ENCODE results near the gene PPIF.

PPIF gene

DNA sequence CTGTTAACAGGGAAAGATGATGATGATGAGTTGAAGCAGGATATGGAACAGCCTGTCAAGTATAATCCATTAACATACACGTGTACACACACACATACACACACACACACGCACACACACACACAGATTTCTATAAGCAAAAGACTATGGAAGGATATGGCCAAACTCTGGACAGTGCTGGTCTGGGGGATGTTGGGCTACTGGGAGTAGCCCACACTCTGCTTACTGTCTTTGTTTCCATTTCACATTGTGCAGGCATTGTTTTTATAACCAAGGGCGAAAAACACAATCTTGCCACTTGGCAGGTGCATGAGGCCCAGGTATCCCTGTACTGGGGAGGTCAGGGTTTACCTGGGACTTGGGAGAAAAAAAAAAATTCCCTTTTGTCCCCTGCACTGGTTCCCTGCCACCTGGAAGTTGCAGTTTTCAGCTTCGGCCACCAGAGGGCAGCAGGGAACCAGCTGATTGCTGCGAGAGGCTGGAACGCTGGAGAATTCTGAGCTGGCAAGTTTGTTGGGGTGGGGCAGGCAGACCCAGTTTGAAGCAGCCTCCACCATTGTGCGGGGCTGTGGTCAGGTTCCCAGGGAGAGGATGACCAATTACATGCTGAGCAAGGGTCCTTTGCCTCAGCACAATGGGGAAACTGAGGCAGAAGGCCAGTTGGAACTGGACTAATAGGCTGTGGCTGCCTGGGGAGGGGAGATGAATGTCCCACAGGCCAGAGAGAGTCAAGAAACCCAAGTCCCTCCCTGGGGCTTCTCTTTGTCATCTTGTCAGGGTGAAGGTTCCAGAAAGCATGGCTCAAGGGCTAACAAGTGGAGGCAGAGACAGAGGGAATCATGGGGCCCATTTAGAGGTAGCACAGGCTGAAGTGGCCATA is 27.3 kb downstream of the PPIF start:
- Histone ChIP-seq H3K9me3 (ENCODE audit: control insufficient read depth, low read length) (peaks cover 10% of the 10 kb centered on the region), H3K9ac (ENCODE audit: low read length) (peak overlapping the region; percentile 40), H3K4me1 (ENCODE audit: control insufficient read depth, insufficient read depth, low read depth, low read length) (peaks cover 22% of the 10 kb centered on the region), H3K4ac (ENCODE audit: low read depth in 1 of 2, low read length in 2 of 2) (peak overlapping the region; percentile 55 to 71), H3K23ac (ENCODE audit: low read length in 2 of 2) (no peak overlapping the region), H3K14ac (ENCODE audit: low read length in 2 of 2) (no peak overlapping the region), H2AK5ac (ENCODE audit: low read length, severe bottlenecking) (peak overlapping the region; percentile 42), H2AFZ (ENCODE audit: low read depth, low read length) (peak overlapping the region; percentile 65), H2BK12ac (ENCODE audit: low read length in 2 of 2) (peak overlapping the region; percentile 92 to 98), H3K4me3 (ENCODE audit: insufficient read depth in 1 of 2, low read depth in 1 of 2, low read length in 2 of 2) (no peak overlapping the region), H2BK5ac (ENCODE audit: low read depth, low read length, poor library complexity, severe bottlenecking) (no peak overlapping the region), H3K27ac (ENCODE audit: low read length, poor library complexity, severe bottlenecking) (no peak overlapping the region), H4K91ac (ENCODE audit: low read length) (peak overlapping the region; percentile 97), H2BK120ac (ENCODE audit: low read depth, low read length) (peak overlapping the region; percentile 97), H2BK15ac (ENCODE audit: low read depth, poor library complexity, severe bottlenecking) (peak overlapping the region; percentile 95), H4K8ac (ENCODE audit: low read length) (peak overlapping the region; percentile 99), H3K18ac (ENCODE audit: low read depth in 1 of 2, low read length in 2 of 2) (peak overlapping the region; percentile 76 to 88), H3K27me3 (ENCODE audit: control insufficient read depth in 1 of 2, insufficient read depth in 1 of 2, low read length in 2 of 2) (no peaks in the 10 kb centered on the region), H3K36me3 (ENCODE audit: control insufficient read depth in 1 of 2, insufficient read depth in 2 of 2, low read depth in 1 of 2, low read length in 2 of 2) (peaks cover 0 to 5% of the 10 kb centered on the region in 2 experiments), H3K4me2 (ENCODE audit: low read length, poor library complexity, severe bottlenecking) (no peak overlapping the region), H3K79me1 (replicated peaks; ENCODE audit: low read length, poor library complexity, severe bottlenecking) (no peaks in the 10 kb centered on the region)
- 0% methylated on average over 7 of the region's 7 CpGs for WGBS
- DNase-seq, result peak; percentile 68

DNA sequence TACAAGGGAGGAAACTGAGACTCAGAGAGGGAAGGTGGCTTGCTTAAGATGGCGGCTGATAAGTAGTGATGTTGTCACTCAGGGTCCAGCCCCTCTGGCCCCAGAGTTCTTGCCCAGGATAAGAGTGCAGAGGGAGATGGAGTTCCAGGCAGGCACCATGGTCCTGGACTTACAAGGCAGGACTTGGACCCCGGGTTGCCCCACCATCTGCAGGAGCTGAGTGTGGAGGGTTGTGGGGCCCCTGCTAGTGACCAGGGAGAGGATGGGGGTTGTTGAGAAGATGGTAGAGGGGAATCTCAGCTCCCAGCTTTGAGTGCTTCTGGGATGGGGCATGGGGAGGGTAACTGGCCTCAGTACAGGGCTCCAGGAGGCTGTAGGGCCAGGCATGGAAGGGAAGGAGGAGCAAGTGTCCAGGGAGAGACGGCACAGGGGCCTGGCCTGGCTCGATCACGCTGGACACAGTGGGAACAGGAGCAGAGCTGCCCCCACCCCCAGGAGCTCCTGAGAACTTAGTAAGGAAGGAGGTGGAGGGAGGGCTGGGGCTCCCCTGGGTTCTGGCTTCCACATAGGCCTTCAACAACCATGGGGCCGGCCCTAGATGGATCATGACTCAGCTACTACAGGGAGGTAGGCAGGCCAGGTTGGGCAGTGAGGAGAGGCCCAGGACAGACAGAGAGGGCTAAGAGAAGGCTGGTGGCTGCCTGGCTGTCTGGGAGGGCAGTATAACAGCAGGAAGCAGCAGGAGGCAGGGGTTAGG is 28.2 kb downstream of the PPIF start:
- H2BK15ac ChIP-seq (ENCODE audit: low read depth, poor library complexity, severe bottlenecking), result peak overlapping the region; percentile 100
- peaks cover 31% of the 10 kb centered on the region for H3K4me1 ChIP-seq (ENCODE audit: control insufficient read depth, insufficient read depth, low read depth, low read length)
- H3K14ac ChIP-seq (ENCODE audit: low read length in 2 of 2), result peak overlapping the region in 1 of 2 experiments; percentile 86
- peak overlapping the region; percentile 92 to 98 for H2BK12ac ChIP-seq (ENCODE audit: low read length in 2 of 2)
- no peak overlapping the region for H3K4me3 ChIP-seq (ENCODE audit: insufficient read depth in 1 of 2, low read depth in 1 of 2, low read length in 2 of 2)
- H3K4me2 ChIP-seq (ENCODE audit: low read length, poor library complexity, severe bottlenecking), result no peak overlapping the region
- H3K9me3 ChIP-seq (ENCODE audit: control insufficient read depth, low read length), result peaks cover 4% of the 10 kb centered on the region
- peak overlapping the region; percentile 29 for H2AFZ ChIP-seq (ENCODE audit: low read depth, low read length)
- H3K79me1 ChIP-seq (replicated peaks; ENCODE audit: low read length, poor library complexity, severe bottlenecking), result no peaks in the 10 kb centered on the region
- peaks cover 0 to 5% of the 10 kb centered on the region in 2 experiments for H3K36me3 ChIP-seq (ENCODE audit: control insufficient read depth in 1 of 2, insufficient read depth in 2 of 2, low read depth in 1 of 2, low read length in 2 of 2)
- H3K23ac ChIP-seq (ENCODE audit: low read length in 2 of 2), result peak overlapping the region in 1 of 2 experiments; percentile 61
- peak overlapping the region; percentile 97 for H4K91ac ChIP-seq (ENCODE audit: low read length)
- H3K27ac ChIP-seq (ENCODE audit: low read length, poor library complexity, severe bottlenecking), result peak overlapping the region; percentile 35
- peak overlapping the region; percentile 88 to 93 for H3K18ac ChIP-seq (ENCODE audit: low read depth in 1 of 2, low read length in 2 of 2)
- WGBS, result 60% methylated on average over 6 of the region's 6 CpGs
- DNase-seq, result peak; percentile 58
- no peaks in the 10 kb centered on the region for H3K27me3 ChIP-seq (ENCODE audit: control insufficient read depth in 1 of 2, insufficient read depth in 1 of 2, low read length in 2 of 2)
- H3K4ac ChIP-seq (ENCODE audit: low read depth in 1 of 2, low read length in 2 of 2), result peak overlapping the region; percentile 34 to 55
- H2AK5ac ChIP-seq (ENCODE audit: low read length, severe bottlenecking), result peak overlapping the region; percentile 42
- peak overlapping the region; percentile 97 for H2BK120ac ChIP-seq (ENCODE audit: low read depth, low read length)
- H2BK5ac ChIP-seq (ENCODE audit: low read depth, low read length, poor library complexity, severe bottlenecking), result no peak overlapping the region
- peak overlapping the region; percentile 25 for H3K9ac ChIP-seq (ENCODE audit: low read length)
- H4K8ac ChIP-seq (ENCODE audit: low read length), result peak overlapping the region; percentile 99

DNA sequence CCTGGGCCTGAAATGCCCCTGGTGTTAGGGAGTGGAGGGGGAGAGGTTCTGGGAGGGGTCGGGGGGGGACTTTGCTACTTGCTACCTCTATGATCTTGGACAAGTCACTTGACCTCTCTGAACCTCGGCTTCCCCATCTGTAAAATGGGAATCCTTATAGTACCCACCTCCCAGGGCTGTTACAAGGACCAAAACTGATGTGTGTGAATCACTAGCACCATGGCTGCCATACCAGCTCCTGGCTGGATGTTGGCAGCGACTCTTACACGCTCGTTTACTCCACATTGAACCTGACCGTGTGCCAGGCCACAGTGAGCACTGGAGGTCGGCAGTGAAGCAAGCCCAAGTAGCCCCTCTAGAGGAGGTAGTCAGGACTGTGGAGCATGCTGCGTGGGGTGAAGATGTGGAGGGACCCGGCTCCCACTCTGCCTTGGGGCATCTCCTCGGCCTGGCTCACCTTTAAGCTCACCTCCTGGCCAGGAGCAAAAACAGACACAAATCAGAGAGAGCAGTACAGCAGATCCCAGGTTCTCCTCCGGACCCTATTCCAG is 28.9 kb downstream of the PPIF start:
- no peaks in the 10 kb centered on the region for H3K27me3 ChIP-seq (ENCODE audit: control insufficient read depth in 1 of 2, insufficient read depth in 1 of 2, low read length in 2 of 2)
- H3K4me2 ChIP-seq (ENCODE audit: low read length, poor library complexity, severe bottlenecking), result no peak overlapping the region
- H2AFZ ChIP-seq (ENCODE audit: low read depth, low read length), result peak overlapping the region; percentile 29
- H4K8ac ChIP-seq (ENCODE audit: low read length), result peak overlapping the region; percentile 99
- H3K9me3 ChIP-seq (ENCODE audit: control insufficient read depth, low read length), result no peaks in the 10 kb centered on the region
- peak overlapping the region; percentile 25 for H3K9ac ChIP-seq (ENCODE audit: low read length)
- WGBS, result 85% methylated on average over 10 of the region's 11 CpGs
- H3K4me1 ChIP-seq (ENCODE audit: control insufficient read depth, insufficient read depth, low read depth, low read length), result peaks cover 38% of the 10 kb centered on the region
- peak overlapping the region in 1 of 2 experiments; percentile 89 for H2BK12ac ChIP-seq (ENCODE audit: low read length in 2 of 2)
- DNase-seq, result no peak
- H2AK5ac ChIP-seq (ENCODE audit: low read length, severe bottlenecking), result peak overlapping the region; percentile 19
- H3K4me3 ChIP-seq (ENCODE audit: insufficient read depth in 1 of 2, low read depth in 1 of 2, low read length in 2 of 2), result no peak overlapping the region
- H3K79me1 ChIP-seq (replicated peaks; ENCODE audit: low read length, poor library complexity, severe bottlenecking), result no peaks in the 10 kb centered on the region
- peak overlapping the region in 1 of 2 experiments; percentile 86 for H3K14ac ChIP-seq (ENCODE audit: low read length in 2 of 2)
- H2BK120ac ChIP-seq (ENCODE audit: low read depth, low read length), result no peak overlapping the region
- no peak overlapping the region for H2BK5ac ChIP-seq (ENCODE audit: low read depth, low read length, poor library complexity, severe bottlenecking)
- peak overlapping the region in 1 of 2 experiments; percentile 55 for H3K4ac ChIP-seq (ENCODE audit: low read depth in 1 of 2, low read length in 2 of 2)
- H3K27ac ChIP-seq (ENCODE audit: low read length, poor library complexity, severe bottlenecking), result no peak overlapping the region
- H2BK15ac ChIP-seq (ENCODE audit: low read depth, poor library complexity, severe bottlenecking), result peak overlapping the region; percentile 100
- no peak overlapping the region for H3K23ac ChIP-seq (ENCODE audit: low read length in 2 of 2)
- H3K18ac ChIP-seq (ENCODE audit: low read depth in 1 of 2, low read length in 2 of 2), result peak overlapping the region; percentile 88 to 93
- H3K36me3 ChIP-seq (ENCODE audit: control insufficient read depth in 1 of 2, insufficient read depth in 2 of 2, low read depth in 1 of 2, low read length in 2 of 2), result peaks cover 0 to 5% of the 10 kb centered on the region in 2 experiments
- peak overlapping the region; percentile 93 for H4K91ac ChIP-seq (ENCODE audit: low read length)
